ENCODE data around the gene ADORA2B.

GRCh38 chr17:15981208-15981607, 36.3 kb downstream of the ADORA2B start:
- TF ChIP-seq MEIS1 (CRISPR knock-in tag; IDR thresholded peaks at IDR 0.05; ENCODE audit: borderline replicate concordance) = no peak
- TF ChIP-seq ZNF324 (tag by site-specific recombination; IDR thresholded peaks at IDR 0.05) = no peak
- no peak for TF ChIP-seq ZNF24 (tag by site-specific recombination; IDR thresholded peaks at IDR 0.05)
- no peak for TF ChIP-seq ZNF394 (tag by site-specific recombination; IDR thresholded peaks at IDR 0.05; ENCODE audit: borderline replicate concordance)
- TF ChIP-seq ZNF121 (tag by site-specific recombination; IDR thresholded peaks at IDR 0.05) = no peak
- TF ChIP-seq PRDM10 (tag by site-specific recombination; IDR thresholded peaks at IDR 0.05) = no peak
- no peak for TF ChIP-seq PATZ1 (tag by site-specific recombination; IDR thresholded peaks at IDR 0.05)
- TF ChIP-seq ZNF549 (tag by site-specific recombination; IDR thresholded peaks at IDR 0.05) = no peak
- TF ChIP-seq CTCF (tag by site-specific recombination; IDR thresholded peaks at IDR 0.05) = no peak
- no peak for TF ChIP-seq YY1 (tag by site-specific recombination; IDR thresholded peaks at IDR 0.05)
- TF ChIP-seq ZNF146 (tag by site-specific recombination; IDR thresholded peaks at IDR 0.05) = no peak
- no peak for TF ChIP-seq TCF7L2 (IDR thresholded peaks at IDR 0.05; ENCODE audit: borderline replicate concordance, low read depth, low read length)

Data from HEK293 (cell line).